ENCODE results near the gene ASB1. TPM values are rescaled to one million over a fixed set of nuclear protein-coding genes. Genes with fewer than 3 reads are reported as not detected.

Gene ASB1
- total and polyA plus RNA-seq, 2 of the 13 experiments (the other 11 are each of a cell fraction or from before 2014, with no cell fraction given), result 48.6 to 49.2 TPM

GRCh38 chr2:238434846-238435751, 8.4 kb downstream of the ASB1 start (continued):
- no peak for TF ChIP-seq LRRFIP1 (CRISPR knock-in tag; conservative IDR thresholded peaks at IDR 0.05)
- peak; percentile 68; the same call in 1 of the 2 replicates for TF ChIP-seq BRCA1 (CRISPR knock-in tag; IDR thresholded peaks at IDR 0.05)
- TF ChIP-seq SKI (IDR thresholded peaks at IDR 0.05; ENCODE audit: partially characterized antibody), result peak; percentile 16
- no peak for TF ChIP-seq ZNF468 (CRISPR knock-in tag; IDR thresholded peaks at IDR 0.05)
- 0 out of 2 replicates have a peak, but pooled peaks have one; percentile 28 for TF ChIP-seq DRAP1 (CRISPR knock-in tag; IDR thresholded peaks at IDR 0.05)
- 0 out of 2 replicates have a peak, but pooled peaks have one; percentile 3 for TF ChIP-seq ZNF563 (CRISPR knock-in tag; IDR thresholded peaks at IDR 0.05)
- TF ChIP-seq PHB2 (IDR thresholded peaks at IDR 0.05; ENCODE audit: partially characterized antibody), result no peak
- TF ChIP-seq THAP7 (CRISPR knock-in tag; IDR thresholded peaks at IDR 0.05), result peak; percentile 49; the same call in 1 of the 2 replicates
- no peak for TF ChIP-seq FOXJ3 (CRISPR knock-in tag; IDR thresholded peaks at IDR 0.05; ENCODE audit: borderline replicate concordance)
- TF ChIP-seq PAXIP1 (CRISPR knock-in tag; conservative IDR thresholded peaks at IDR 0.05), result peak; percentile 63
- TF ChIP-seq, protein P1, sequence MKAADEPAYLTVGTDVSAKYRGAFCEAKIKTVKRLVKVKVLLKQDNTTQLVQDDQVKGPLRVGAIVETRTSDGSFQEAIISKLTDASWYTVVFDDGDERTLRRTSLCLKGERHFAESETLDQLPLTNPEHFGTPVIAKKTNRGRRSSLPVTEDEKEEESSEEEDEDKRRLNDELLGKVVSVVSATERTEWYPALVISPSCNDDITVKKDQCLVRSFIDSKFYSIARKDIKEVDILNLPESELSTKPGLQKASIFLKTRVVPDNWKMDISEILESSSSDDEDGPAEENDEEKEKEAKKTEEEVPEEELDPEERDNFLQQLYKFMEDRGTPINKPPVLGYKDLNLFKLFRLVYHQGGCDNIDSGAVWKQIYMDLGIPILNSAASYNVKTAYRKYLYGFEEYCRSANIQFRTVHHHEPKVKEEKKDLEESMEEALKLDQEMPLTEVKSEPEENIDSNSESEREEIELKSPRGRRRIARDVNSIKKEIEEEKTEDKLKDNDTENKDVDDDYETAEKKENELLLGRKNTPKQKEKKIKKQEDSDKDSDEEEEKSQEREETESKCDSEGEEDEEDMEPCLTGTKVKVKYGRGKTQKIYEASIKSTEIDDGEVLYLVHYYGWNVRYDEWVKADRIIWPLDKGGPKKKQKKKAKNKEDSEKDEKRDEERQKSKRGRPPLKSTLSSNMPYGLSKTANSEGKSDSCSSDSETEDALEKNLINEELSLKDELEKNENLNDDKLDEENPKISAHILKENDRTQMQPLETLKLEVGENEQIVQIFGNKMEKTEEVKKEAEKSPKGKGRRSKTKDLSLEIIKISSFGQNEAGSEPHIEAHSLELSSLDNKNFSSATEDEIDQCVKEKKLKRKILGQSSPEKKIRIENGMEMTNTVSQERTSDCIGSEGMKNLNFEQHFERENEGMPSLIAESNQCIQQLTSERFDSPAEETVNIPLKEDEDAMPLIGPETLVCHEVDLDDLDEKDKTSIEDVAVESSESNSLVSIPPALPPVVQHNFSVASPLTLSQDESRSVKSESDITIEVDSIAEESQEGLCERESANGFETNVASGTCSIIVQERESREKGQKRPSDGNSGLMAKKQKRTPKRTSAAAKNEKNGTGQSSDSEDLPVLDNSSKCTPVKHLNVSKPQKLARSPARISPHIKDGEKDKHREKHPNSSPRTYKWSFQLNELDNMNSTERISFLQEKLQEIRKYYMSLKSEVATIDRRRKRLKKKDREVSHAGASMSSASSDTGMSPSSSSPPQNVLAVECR (CRISPR knock-in tag; IDR thresholded peaks at IDR 0.05; ENCODE audit: borderline replicate concordance), result peak; percentile 75; the same call in 1 of the 2 replicates
- no peak for TF ChIP-seq ZNF234 (CRISPR knock-in tag; conservative IDR thresholded peaks at IDR 0.05)
- TF ChIP-seq ZNF567 (CRISPR knock-in tag; IDR thresholded peaks at IDR 0.05; ENCODE audit: borderline replicate concordance), result no peak

Data from HepG2 (cell line).